Measurements from ENCODE around the gene DGUOK.

Gene DGUOK

DNA sequence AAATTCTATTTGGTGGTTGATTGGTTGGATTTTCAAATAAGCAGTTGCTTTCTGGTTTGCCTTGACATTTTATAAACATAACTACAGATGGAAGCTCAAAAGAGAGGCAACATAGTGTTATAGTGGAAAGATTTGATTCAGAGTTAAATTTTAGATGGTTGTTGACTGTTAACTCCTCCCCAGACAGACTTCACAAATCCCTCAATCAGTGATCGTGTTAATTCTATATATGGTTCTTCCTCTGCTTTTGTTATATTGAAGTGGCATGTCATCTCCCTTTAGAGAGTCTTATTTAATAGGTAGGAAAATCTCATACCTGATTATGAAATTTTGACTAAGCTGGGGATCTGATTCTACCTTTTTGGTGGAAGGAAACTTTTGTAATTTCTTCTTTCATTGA lies 19.5 kb downstream of the DGUOK start:
- TF ChIP-seq, protein P1, sequence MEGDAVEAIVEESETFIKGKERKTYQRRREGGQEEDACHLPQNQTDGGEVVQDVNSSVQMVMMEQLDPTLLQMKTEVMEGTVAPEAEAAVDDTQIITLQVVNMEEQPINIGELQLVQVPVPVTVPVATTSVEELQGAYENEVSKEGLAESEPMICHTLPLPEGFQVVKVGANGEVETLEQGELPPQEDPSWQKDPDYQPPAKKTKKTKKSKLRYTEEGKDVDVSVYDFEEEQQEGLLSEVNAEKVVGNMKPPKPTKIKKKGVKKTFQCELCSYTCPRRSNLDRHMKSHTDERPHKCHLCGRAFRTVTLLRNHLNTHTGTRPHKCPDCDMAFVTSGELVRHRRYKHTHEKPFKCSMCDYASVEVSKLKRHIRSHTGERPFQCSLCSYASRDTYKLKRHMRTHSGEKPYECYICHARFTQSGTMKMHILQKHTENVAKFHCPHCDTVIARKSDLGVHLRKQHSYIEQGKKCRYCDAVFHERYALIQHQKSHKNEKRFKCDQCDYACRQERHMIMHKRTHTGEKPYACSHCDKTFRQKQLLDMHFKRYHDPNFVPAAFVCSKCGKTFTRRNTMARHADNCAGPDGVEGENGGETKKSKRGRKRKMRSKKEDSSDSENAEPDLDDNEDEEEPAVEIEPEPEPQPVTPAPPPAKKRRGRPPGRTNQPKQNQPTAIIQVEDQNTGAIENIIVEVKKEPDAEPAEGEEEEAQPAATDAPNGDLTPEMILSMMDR (IDR thresholded peaks at IDR 0.05; ENCODE audit: low read depth, low read length) = no peak
- no peak for TF ChIP-seq EZH2phosphoT487 (IDR thresholded peaks at IDR 0.05; ENCODE audit: low read depth)
- H3K4me3 ChIP-seq (ENCODE audit: low read length) = no peak overlapping the region
- no peak overlapping the region for H3K4me2 ChIP-seq (ENCODE audit: low read length)
- no peaks in the 10 kb centered on the region for H3K27me3 ChIP-seq (ENCODE audit: low read depth, low read length)
- no peaks in the 10 kb centered on the region for H3K9me3 ChIP-seq (ENCODE audit: insufficient read depth, low read length)
- H3K36me3 ChIP-seq (replicated peaks; ENCODE audit: low read depth, low read length) = peaks cover 58% of the 10 kb centered on the region
- peaks cover 5% of the 10 kb centered on the region; the same call in 1 of the 2 replicates for H3K4me1 ChIP-seq (ENCODE audit: low read length)
- H2AFZ ChIP-seq (ENCODE audit: low read depth, low read length) = no peak overlapping the region
- H3K9ac ChIP-seq (ENCODE audit: low read length) = no peak overlapping the region
- peaks cover 57% of the 10 kb centered on the region for H3K79me2 ChIP-seq (ENCODE audit: low read length)
- H4K20me1 ChIP-seq (ENCODE audit: insufficient read depth, low read length) = peaks cover 43% of the 10 kb centered on the region
- H3K27ac ChIP-seq (ENCODE audit: low read length) = no peak overlapping the region

DNA sequence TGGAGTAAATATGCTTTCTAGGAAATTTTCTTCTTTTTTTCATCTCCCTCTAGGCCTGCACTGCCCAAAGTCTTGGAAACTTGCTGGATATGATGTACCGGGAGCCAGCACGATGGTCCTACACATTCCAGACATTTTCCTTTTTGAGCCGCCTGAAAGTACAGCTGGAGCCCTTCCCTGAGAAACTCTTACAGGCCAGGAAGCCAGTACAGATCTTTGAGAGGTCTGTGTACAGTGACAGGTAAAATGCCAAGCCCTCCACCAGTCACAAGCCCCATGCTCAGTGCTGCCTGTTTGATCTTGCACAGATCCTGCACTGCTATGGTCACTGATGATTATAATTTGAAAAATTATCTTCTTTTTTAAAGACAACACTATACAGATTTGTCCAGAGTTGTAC lies 20.0 kb downstream of the DGUOK start:
- H3K4me2 ChIP-seq (ENCODE audit: low read length) = no peak overlapping the region
- no peak overlapping the region for H3K4me3 ChIP-seq (ENCODE audit: low read length)
- H4K20me1 ChIP-seq (ENCODE audit: insufficient read depth, low read length) = peaks cover 43% of the 10 kb centered on the region
- peaks cover 5% of the 10 kb centered on the region; the same call in 1 of the 2 replicates for H3K4me1 ChIP-seq (ENCODE audit: low read length)
- H3K9ac ChIP-seq (ENCODE audit: low read length) = no peak overlapping the region
- peaks cover 53% of the 10 kb centered on the region for H3K79me2 ChIP-seq (ENCODE audit: low read length)
- peaks cover 60% of the 10 kb centered on the region for H3K36me3 ChIP-seq (replicated peaks; ENCODE audit: low read depth, low read length)
- H3K27me3 ChIP-seq (ENCODE audit: low read depth, low read length) = no peaks in the 10 kb centered on the region
- TF ChIP-seq, protein P1 (IDR thresholded peaks at IDR 0.05; ENCODE audit: low read depth, low read length) = no peak
- no peak for TF ChIP-seq EZH2phosphoT487 (IDR thresholded peaks at IDR 0.05; ENCODE audit: low read depth)
- H3K27ac ChIP-seq (ENCODE audit: low read length) = no peak overlapping the region
- no peak overlapping the region for H2AFZ ChIP-seq (ENCODE audit: low read depth, low read length)
- no peaks in the 10 kb centered on the region for H3K9me3 ChIP-seq (ENCODE audit: insufficient read depth, low read length)

DNA sequence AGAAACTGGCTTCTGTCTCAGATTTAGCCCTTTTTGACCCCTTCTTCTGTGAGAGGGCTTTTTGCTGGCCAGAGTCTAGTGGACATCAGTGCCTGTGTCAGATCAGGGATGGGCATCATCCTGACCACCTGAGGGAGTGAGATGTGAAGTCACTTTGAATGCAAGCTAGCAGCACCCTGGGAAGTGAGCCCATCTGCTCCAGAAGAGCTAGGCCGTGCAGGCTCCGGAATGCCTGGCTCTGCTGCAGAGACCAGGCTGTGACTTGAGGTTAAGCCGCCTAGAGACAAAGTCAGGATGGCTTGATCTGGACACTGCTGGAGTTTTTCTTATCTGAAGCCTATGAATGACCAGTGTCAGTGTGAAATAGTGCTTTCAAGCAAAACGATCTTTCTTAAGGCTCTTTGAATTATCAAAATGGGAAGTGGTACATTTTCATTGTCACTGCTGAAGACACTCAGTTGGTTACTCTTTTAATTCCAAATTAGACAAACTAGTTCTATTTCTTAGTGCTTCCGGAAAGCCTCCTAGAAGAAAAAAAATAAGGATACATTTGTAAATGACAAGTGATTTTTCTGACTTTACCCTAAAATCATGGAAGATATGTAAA lies 20.8 kb downstream of the DGUOK start:
- peaks cover 44% of the 10 kb centered on the region for H3K79me2 ChIP-seq (ENCODE audit: low read length)
- H3K36me3 ChIP-seq (replicated peaks; ENCODE audit: low read depth, low read length) = peaks cover 68% of the 10 kb centered on the region
- H3K9me3 ChIP-seq (ENCODE audit: insufficient read depth, low read length) = no peaks in the 10 kb centered on the region
- H3K27ac ChIP-seq (ENCODE audit: low read length) = no peak overlapping the region
- H3K4me1 ChIP-seq (ENCODE audit: low read length) = peaks cover 5% of the 10 kb centered on the region; the same call in 1 of the 2 replicates
- H4K20me1 ChIP-seq (ENCODE audit: insufficient read depth, low read length) = peaks cover 48% of the 10 kb centered on the region
- H3K4me3 ChIP-seq (ENCODE audit: low read length) = no peak overlapping the region
- H3K27me3 ChIP-seq (ENCODE audit: low read depth, low read length) = no peaks in the 10 kb centered on the region
- no peak overlapping the region for H3K9ac ChIP-seq (ENCODE audit: low read length)
- TF ChIP-seq, protein P1 (IDR thresholded peaks at IDR 0.05; ENCODE audit: low read depth, low read length) = no peak
- TF ChIP-seq EZH2phosphoT487 (IDR thresholded peaks at IDR 0.05; ENCODE audit: low read depth) = no peak
- H3K4me2 ChIP-seq (ENCODE audit: low read length) = no peak overlapping the region
- H2AFZ ChIP-seq (ENCODE audit: low read depth, low read length) = no peak overlapping the region

DNA sequence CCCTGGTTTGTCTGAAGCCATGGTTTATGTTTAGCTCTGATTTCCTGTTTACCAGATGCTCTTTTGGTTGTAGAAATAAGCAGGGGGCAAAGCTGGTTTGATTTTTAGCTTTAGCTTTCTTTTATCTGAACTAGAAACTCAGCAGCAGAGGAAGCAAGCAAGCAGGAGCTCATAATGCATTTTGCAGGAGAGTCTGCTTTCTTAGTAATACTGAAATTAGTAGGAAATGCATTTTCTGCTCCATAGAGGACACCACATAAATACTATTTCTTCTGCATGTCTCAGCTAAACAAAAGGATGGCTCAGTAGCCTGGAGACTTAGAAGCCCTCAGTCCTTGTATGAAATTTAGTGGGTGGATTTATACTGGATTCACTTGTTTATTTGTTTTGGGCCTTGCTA lies 23.1 kb downstream of the DGUOK start:
- Histone ChIP-seq H2AFZ (ENCODE audit: low read depth, low read length) (no peak overlapping the region), H4K20me1 (ENCODE audit: insufficient read depth, low read length) (peaks cover 30% of the 10 kb centered on the region), H3K27me3 (ENCODE audit: low read depth, low read length) (no peaks in the 10 kb centered on the region), H3K9ac (ENCODE audit: low read length) (no peak overlapping the region), H3K27ac (ENCODE audit: low read length) (no peak overlapping the region), H3K4me3 (ENCODE audit: low read length) (no peak overlapping the region), H3K36me3 (replicated peaks; ENCODE audit: low read depth, low read length) (peaks cover 79% of the 10 kb centered on the region), H3K9me3 (ENCODE audit: insufficient read depth, low read length) (no peaks in the 10 kb centered on the region), H3K4me2 (ENCODE audit: low read length) (no peak overlapping the region), H3K4me1 (ENCODE audit: low read length) (peaks cover 5% of the 10 kb centered on the region; the same call in 1 of the 2 replicates), H3K79me2 (ENCODE audit: low read length) (peaks cover 25% of the 10 kb centered on the region)
- TF ChIP-seq, protein P1 (IDR thresholded peaks at IDR 0.05; ENCODE audit: low read depth, low read length) = no peak
- TF ChIP-seq EZH2phosphoT487 (IDR thresholded peaks at IDR 0.05; ENCODE audit: low read depth) = no peak

Measured in OCI-LY3 (cell line).